Esophagus squamous epithelium (tissue), 4 donors: ENCODE results near the gene PLXDC1.

Source experiments
- CTCF ChIP-seq, 6 experiments: fragments of 450-650 bp in 4 of 6; fragments of 200-600 bp in 2 of 6; sonication (generic) in 2 of 6; IDR thresholded peaks; one replicate each; pipeline ENCODE4 v1.5.1; 2016 to 2019; ENCODE audit warnings: antibody characterized with exemption in 6 of 6, mild to moderate bottlenecking in 4 of 6, moderate library complexity in 4 of 6
- POLR2A ChIP-seq, 4 donors: fragments of 450-650 bp; IDR thresholded peaks; one replicate each; pipeline ENCODE4 v1.6.1; 2017; ENCODE audit warnings: antibody characterized with exemption in 4 of 4, mild to moderate bottlenecking in 4 of 4, moderate library complexity in 3 of 4

- TF ChIP-seq CTCF (IDR thresholded peaks at IDR 0.05) (no peak), POLR2A (IDR thresholded peaks at IDR 0.05) (no peak)
These were observed 43.5 kb downstream of the PLXDC1 start for GRCh38 chr17:39107973-39108372.
